ENCODE data around the gene CLIC4. TPM values are rescaled to one million over a fixed set of nuclear protein-coding genes. Genes with fewer than 3 reads are reported as not detected.
"Not testable (repeated sequence)": the region's sequence is repeated elsewhere in the genome, so short reads cannot be mapped to it uniquely, and the experiment has no call there.

CLIC4 gene
- 10 to 100 TPM; 16.2 to 30.0 TPM for total RNA-seq

DNA sequence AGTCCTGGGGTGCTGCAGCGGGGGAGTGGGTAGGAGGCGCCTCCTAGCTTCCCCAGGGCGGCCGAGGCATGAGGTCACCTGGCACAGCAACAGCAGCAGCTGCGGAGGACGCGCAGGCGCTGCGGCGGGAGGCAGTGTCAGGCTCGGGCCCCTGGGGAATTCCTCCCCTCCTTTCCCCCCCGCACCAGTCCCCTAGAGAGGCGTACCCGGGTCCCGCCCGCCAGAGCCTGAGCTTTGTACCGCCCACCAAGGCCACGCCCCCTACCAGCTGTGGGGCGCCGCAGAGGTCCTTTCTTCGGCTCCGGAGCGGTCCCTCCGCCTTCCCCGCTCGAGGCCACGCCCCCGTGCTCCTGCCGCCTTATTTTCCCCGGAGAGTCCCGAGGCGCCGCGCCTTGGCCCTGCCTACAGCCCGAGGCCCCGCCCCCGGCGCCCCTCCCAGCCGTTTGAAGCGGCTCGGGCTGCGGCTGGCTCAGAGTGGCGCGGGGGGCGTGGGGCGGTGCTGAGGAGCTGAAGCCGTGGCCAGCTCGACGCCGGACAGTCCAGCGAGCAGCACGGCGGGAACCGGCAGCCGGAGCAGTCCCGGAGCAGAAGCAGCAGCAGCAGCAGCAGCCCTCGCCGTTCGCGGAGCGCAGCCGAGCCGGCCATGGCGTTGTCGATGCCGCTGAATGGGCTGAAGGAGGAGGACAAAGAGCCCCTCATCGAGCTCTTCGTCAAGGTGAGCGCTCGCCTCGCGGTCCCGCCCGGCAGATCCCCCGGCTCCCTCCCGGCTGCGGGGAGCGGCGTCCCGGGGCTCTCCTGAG lies at the start of gene CLIC4:
TSS of gene CLIC4 (plus strand) at position 537 of the 800 bp plus-strand sequence. CDS start at position 644, 107 bp downstream.
- peaks cover 7 to 11% of the 10 kb centered on the region in 2 donors for H3K36me3 Mint-ChIP-seq
- H3K27ac Mint-ChIP-seq = peak within 1 kb of the TSS; percentile 65 to 93
- H3K9me3 Mint-ChIP-seq = no peaks in the 10 kb centered on the region
- ATAC-seq = peak; percentile 91 to 92
- DNase-seq (ENCODE audit: low spot score in 2 of 2) = peak; percentile 99 to 100

GRCh38 chr1:24696041-24696755 lies 49.0 kb upstream of the CLIC4 start:
- no peaks in the 10 kb centered on the region for H3K9me3 Mint-ChIP-seq
- no peak overlapping the region for H3K27ac Mint-ChIP-seq
- ATAC-seq (no peak), DNase-seq (ENCODE audit: low spot score in 2 of 2) (no peak)
- H3K36me3 Mint-ChIP-seq = no peaks in the 10 kb centered on the region

DNA sequence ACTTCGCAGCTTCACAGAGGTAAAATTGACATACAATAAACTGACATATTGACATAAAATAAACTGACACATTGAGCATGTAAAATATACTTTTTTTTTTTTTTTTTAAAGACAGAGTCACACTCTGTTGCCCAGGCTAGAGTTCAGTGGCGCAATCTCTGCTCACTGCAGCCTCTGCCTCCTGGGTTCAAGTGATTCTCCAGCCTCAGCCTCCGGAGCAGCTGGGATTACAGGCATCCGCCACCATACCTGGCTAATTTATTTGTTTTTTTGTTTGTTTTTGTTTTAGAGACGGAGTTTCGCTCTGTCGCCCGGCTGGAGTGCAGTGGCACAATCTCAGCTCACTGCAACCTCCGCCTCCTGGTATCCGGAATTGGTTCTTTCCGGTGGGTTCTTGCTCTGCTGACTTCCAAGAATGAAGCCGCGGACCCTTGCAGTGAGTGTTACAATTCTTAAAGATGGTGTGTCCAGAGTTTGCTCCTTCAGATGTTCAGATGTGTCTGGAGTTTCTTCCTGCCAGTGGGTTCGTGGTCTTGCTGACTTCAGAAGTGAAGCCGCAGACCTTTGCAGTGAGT lies 48.4 kb upstream of the CLIC4 start:
- no peak overlapping the region for H3K27ac Mint-ChIP-seq
- ATAC-seq (no peak), DNase-seq (ENCODE audit: low spot score in 2 of 2) (no peak)
- H3K36me3 Mint-ChIP-seq = no peaks in the 10 kb centered on the region
- no peaks in the 10 kb centered on the region for H3K9me3 Mint-ChIP-seq

DNA sequence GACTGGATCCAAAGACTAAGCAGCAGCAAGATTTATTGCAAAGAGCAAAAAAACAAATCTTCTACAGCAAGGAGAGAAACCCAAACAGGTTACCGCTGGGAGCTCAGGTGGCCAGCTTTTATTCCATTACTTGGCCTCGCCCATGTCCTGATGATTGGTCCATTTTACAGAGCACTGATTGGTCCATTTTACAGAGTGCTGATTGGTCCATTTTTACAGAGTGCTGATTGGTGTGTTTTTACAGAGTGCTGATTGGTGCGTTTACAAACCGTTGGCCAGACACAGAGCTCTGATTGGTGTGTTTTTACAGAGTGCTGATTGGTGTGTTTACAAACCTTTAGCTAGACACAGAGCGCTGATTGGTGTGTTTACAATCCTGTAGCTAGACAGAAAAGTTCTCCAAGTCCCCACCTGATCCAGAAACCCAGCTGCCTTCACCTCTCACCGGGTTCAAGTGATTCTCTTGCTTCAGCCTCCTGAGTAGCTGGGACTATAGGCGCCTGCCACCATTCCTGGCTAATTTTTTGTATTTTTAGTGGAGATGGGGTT lies 47.7 kb upstream of the CLIC4 start:
- H3K27ac Mint-ChIP-seq; DNase-seq (ENCODE audit: low spot score in 2 of 2); H3K9me3 Mint-ChIP-seq; H3K36me3 Mint-ChIP-seq; ATAC-seq: not testable (repeated sequence)

DNA sequence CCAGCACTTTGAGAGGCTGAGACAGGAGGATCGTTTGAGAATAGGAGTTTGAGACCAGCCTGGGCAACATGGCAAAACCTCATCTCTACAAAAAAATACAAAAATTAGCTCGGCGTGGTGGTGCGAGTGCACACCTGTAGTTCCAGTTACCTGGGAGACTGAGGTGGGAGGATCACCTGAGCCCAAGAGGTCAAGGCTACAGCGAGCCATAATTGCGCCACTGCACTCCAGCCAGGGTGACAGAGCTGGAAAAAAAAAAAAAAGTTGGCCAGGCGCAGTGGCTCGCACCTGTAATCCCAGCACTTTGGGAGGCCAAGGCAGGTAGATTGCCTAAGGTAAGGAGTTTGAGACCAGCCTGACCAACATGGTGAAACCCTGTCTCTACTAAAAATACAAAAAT lies 46.9 kb upstream of the CLIC4 start:
- not testable (repeated sequence) for H3K27ac Mint-ChIP-seq; H3K9me3 Mint-ChIP-seq; DNase-seq (ENCODE audit: low spot score in 2 of 2); ATAC-seq; H3K36me3 Mint-ChIP-seq

- no peaks in the 10 kb centered on the region for H3K9me3 Mint-ChIP-seq
- no peak overlapping the region for H3K27ac Mint-ChIP-seq
- DNase-seq (ENCODE audit: low spot score in 2 of 2) = no peak
- H3K36me3 Mint-ChIP-seq = no peaks in the 10 kb centered on the region
- ATAC-seq = no peak
Measured at GRCh38 chr1:24699628-24700027, 45.6 kb upstream of the CLIC4 start.

DNA sequence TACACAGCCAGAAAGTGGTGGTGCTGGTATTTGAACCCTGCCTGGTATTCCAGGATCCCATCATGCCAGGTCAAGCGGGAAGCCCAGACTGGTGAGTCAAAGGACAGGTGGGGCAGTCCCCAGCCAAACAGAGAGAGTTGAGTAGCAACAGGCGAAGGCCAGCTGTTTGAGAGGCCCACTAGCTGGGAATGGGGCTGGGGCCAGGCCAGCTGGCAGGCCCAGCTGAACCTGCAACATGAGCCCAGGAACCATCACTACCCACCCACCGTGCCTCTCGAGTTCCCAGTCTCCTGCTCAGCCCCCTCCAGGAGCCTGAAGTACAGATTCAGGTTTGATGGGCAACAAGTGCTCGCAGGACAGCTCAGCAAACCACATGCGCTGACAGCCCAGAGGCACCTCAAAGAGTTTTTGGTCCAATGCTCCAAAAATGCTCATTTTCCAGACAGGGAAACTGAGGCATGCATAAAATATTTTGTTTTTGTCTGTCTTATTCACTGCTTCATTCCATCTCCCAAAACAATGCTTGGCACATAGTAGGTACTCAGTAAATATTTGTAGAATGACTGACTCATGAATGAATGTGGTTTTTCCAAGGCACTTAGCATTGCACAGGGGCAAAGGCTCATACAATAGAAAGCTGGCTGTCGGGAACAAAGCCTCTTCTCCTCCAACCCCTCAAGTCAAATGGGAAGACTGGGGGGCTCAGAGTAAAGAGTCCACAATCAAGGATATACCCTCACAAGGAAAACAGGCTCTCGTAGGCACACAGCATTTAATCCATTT lies 42.5 kb upstream of the CLIC4 start:
- Mint-ChIP-seq H3K9me3 (no peaks in the 10 kb centered on the region), H3K27ac (no peak overlapping the region), H3K36me3 (no peaks in the 10 kb centered on the region)
- DNase-seq (ENCODE audit: low spot score in 2 of 2) (no peak), ATAC-seq (no peak)

DNA sequence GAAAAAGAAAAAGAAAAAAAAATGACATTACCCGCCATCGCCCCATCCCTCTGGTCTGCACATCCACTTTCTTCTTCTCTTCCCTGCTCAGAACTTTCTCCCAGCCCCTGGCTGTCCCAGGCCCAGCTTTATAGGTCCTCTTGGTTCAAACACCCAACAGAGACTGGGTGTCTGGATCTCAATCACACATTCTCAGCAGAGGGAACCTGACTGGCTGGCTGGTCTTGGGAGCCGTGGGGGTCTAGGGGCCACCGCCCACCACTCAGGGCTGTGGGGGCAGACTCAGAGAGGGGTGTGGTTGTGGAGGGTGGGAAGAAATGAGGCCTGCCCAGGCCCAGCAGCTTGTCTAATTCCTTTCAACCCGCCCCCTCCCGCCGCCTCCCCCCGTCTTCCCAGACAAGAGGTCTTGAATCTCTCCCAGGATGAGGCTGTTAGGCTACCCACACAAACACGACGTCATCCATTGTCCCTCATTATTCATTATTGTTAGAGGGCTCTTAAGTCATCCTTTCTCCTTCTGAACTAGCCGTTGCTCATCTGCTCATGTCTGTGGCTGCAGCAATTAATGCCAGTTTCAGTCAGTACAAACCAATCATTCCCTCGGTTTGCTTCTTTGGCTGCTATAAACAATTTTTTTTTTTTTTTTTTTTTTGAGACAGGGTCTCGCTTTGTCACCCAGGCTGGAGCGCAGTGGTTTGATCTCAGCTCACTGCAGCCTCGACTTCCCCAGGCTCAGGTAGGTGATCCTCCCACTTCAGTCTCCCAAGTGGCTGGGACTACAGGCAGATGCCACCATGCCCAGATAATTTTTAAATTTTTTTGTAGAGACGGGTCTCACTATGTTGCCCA lies 40.6 kb upstream of the CLIC4 start:
- DNase-seq (ENCODE audit: low spot score in 2 of 2) (no peak), ATAC-seq (no peak)
- H3K27ac Mint-ChIP-seq = no peak overlapping the region
- no peaks in the 10 kb centered on the region for H3K9me3 Mint-ChIP-seq
- H3K36me3 Mint-ChIP-seq = no peaks in the 10 kb centered on the region

DNA sequence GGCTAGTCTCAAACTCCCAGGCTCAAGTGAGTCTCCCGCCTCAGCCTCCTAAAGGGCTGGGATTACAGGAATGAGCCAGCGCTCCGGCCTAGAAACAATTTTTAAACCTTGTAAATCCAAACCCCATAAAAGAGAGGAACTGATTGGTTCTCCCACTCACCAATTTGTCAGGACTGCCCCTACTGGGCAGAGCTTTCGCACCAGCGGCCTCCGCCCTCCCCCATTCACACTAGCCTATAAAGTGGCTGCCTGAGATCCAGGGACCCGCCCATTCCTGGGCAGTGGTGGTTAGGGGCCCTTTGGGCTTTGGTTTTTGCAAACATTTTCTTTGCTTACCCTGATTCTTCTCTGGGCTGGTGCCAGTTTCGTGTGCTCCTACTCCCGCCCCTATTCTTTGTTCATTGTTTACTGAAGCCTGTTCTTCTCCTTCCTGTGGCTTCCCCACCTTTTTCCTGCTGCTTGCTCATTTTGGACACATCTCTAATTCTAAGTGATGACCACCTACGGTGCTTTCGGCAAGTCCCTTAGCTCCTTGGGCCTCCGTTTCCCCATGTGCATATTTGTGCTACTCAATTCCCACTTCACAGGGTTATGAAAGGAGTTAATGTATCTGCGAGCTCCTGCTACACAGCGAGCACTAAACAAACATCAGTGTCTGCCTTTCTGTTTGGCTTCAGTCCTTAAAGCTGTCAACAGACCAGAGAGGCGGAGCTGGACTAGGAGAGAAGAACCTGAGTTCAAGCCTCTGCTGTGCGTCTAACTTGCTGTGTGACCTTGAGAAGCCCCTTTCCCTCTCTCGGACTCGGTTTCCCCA lies 39.8 kb upstream of the CLIC4 start:
- ATAC-seq = peak; percentile 44 to 65

GRCh38 chr1:24706074-24706389 lies 39.2 kb upstream of the CLIC4 start:
- DNase-seq (ENCODE audit: low spot score in 2 of 2); H3K9me3 Mint-ChIP-seq; H3K36me3 Mint-ChIP-seq; ATAC-seq; H3K27ac Mint-ChIP-seq: not testable (repeated sequence)

More for the DNA sequence above, 39.8 kb upstream of the CLIC4 start:
- Mint-ChIP-seq H3K36me3 (no peaks in the 10 kb centered on the region), H3K9me3 (no peaks in the 10 kb centered on the region), H3K27ac (no peak overlapping the region)
- no peak for DNase-seq (ENCODE audit: low spot score in 2 of 2)

GRCh38 chr1:24707687-24708086 lies 37.6 kb upstream of the CLIC4 start:
- no peak for DNase-seq (ENCODE audit: low spot score in 2 of 2)
- Mint-ChIP-seq H3K27ac (no peak overlapping the region), H3K9me3 (no peaks in the 10 kb centered on the region), H3K36me3 (no peaks in the 10 kb centered on the region)
- ATAC-seq = no peak

DNA sequence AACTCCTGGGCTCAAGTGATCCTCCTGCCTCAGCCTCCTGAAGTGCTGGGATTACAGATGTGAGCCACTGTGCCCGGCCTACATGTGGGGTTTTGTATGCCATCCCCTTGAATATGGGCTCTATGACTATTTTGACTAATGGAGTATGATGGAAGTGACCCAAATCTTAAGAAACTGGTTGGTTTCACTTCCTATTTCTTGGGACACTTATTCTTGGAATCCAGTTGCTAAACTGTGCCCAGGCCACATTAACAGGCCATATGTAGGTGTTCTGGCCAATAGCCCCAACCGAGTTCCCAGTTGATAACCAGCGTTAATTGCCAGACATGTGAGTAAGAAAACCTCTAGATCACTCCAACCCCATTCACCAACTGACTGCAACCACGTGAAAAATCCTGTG lies 36.3 kb upstream of the CLIC4 start:
- no peak overlapping the region for H3K27ac Mint-ChIP-seq
- H3K9me3 Mint-ChIP-seq = no peaks in the 10 kb centered on the region
- no peaks in the 10 kb centered on the region for H3K36me3 Mint-ChIP-seq
- DNase-seq (ENCODE audit: low spot score in 2 of 2) (no peak), ATAC-seq (no peak)

- H3K9me3 Mint-ChIP-seq = no peaks in the 10 kb centered on the region
Measured at GRCh38 chr1:24709791-24710441, 35.3 kb upstream of the CLIC4 start.

GRCh38 chr1:24711329-24711728 lies 33.9 kb upstream of the CLIC4 start:
- Mint-ChIP-seq H3K36me3 (no peaks in the 10 kb centered on the region), H3K27ac (no peak overlapping the region), H3K9me3 (no peaks in the 10 kb centered on the region)
- ATAC-seq = no peak
- DNase-seq (ENCODE audit: low spot score in 2 of 2) = no peak

More at GRCh38 chr1:24709791-24710441, 35.3 kb upstream of the CLIC4 start:
- H3K36me3 Mint-ChIP-seq = no peaks in the 10 kb centered on the region
- ATAC-seq (peak in 1 of 2 donors; percentile 59), DNase-seq (ENCODE audit: low spot score in 2 of 2) (no peak)
- H3K27ac Mint-ChIP-seq = peak overlapping the region in 1 of 2 donors; percentile 17

GRCh38 chr1:24713176-24713575 lies 32.1 kb upstream of the CLIC4 start:
- DNase-seq (ENCODE audit: low spot score in 2 of 2) = no peak
- Mint-ChIP-seq H3K36me3 (no peaks in the 10 kb centered on the region), H3K9me3 (no peaks in the 10 kb centered on the region), H3K27ac (no peak overlapping the region)
- ATAC-seq = no peak

Measured in activated naive CD4-positive, alpha-beta T cell treated with anti-CD3 and anti-CD28 coated beads, Interleukin-2, amount 50 U/mL, for 72 hours (primary cell).